Activated naive CD4-positive, alpha-beta T cell treated with anti-CD3 and anti-CD28 coated beads for 36 hours (primary cell): Measurements from ENCODE around the gene ANKRD33B. TPM values are rescaled to one million over a fixed set of nuclear protein-coding genes. Genes with fewer than 3 reads are reported as not detected.

Experiments used
- CTCF ChIA-PET: fragments of 350-600 bp; sonication (Branson Sonifier 250); formaldehyde crosslinking; loops from one replicate; lab custom pipeline; 2021; ENCODE audit warnings: antibody characterized with exemption; lab: Charles Lee
- DNase-seq: peaks from one replicate; pipeline ENCODE4 v3.0.0-alpha.2; 2020
- H3K27ac Mint-ChIP-seq: one replicate; pipeline ENCODE4 v1.8.0; 2021; ENCODE audit warnings: mild to moderate bottlenecking, mixed read lengths
- H3K27me3 Mint-ChIP-seq: one replicate; pipeline ENCODE4 v1.8.0; 2021; ENCODE audit warnings: low read depth, mixed read lengths
- H3K36me3 Mint-ChIP-seq: one replicate; pipeline ENCODE4 v1.8.0; 2021; ENCODE audit warnings: low read depth, mixed read lengths
- H3K4me1 Mint-ChIP-seq: one replicate; pipeline ENCODE4 v1.8.0; 2021; ENCODE audit warnings: low read depth, mixed read lengths
- H3K4me3 Mint-ChIP-seq: one replicate; pipeline ENCODE4 v1.8.0; 2021; ENCODE audit warnings: mild to moderate bottlenecking, moderate library complexity, mixed read lengths
- H3K9me3 Mint-ChIP-seq: one replicate; pipeline ENCODE4 v1.8.0; 2021; ENCODE audit warnings: mixed read lengths
- intact Hi-C: fragments of 100-400 bp; cut with micrococcal nuclease; formaldehyde crosslinking; loops from one replicate; pipeline ENCODE4 v1.15.1; 2023
- total RNA-seq, 2 experiments: library from RNA; stranded (reverse); gene quantifications; one replicate each; pipeline ENCODE4 v1.2.3, GENCODE V29; 2021

ANKRD33B gene
- total RNA-seq, 2 experiments from 2014 or later, result 1.9 to 2.5 TPM

DNA sequence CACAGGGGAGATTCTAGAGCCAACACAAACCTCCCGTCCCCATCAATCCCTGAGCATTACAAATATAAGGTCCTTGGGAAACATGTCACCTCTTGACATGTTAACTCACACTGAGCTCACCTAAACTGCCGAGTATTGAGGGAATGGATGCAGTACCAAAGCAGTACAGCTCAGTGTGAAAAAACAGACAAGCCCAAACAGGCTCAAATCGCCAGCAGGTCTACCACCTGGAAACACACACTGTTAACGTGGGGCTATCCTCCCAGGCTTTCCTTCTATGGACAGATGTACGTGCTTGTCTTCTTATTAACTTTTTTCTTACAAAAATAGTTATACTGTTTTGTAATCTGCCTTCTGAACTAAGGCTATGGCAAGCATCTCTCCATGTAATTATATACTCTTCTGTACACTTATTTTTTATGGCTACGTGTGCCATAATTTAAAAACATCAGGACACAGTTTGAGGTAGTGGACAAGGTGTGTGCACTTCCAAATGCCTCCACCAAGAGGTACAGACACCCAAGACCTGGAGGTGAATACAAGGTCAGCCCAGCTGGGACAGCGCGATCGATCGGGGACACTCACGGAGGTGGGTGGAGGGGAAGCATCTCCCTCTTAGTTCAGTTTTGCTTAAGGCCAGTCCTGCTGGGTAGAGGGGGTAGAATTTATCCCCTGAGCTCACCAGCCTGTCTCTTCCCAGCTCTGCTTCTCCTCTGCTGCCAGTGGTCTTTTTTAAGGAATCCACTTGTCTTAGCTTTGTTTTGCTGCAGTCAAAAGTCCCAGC is 120.6 kb downstream of the ANKRD33B start:
- Mint-ChIP-seq H3K4me1 (no peaks in the 10 kb centered on the region), H3K9me3 (no peaks in the 10 kb centered on the region), H3K27ac (no peak overlapping the region), H3K4me3 (no peak overlapping the region), H3K36me3 (peaks cover 38% of the 10 kb centered on the region), H3K27me3 (no peaks in the 10 kb centered on the region)
- DNase-seq, result no peak
- intact Hi-C loops, result no loop called here
- CTCF ChIA-PET, result no interaction called here

DNA sequence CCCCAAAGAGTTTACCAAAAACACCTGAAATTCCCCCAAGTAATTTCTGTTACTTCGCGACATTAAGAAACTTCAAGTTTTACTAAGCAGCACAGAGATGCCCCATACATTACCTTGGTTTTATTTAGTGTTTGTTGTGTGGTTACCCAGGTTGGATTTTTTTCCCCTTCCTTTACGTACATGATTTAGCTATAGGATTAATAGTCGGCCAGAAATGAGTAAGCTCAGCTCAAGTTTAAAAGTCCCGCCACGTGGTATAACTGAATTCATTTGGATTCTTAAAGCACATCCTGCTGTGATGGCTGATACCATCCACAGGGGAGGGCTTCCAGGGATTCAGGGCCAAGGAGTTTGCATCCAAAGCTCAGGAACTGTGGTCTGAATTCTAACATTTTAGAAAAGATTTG is 121.2 kb downstream of the ANKRD33B start:
- intact Hi-C loops, result no loop called here
- Mint-ChIP-seq H3K36me3 (peaks cover 32% of the 10 kb centered on the region), H3K27ac (no peak overlapping the region), H3K9me3 (no peaks in the 10 kb centered on the region), H3K4me1 (no peaks in the 10 kb centered on the region), H3K27me3 (no peaks in the 10 kb centered on the region), H3K4me3 (no peak overlapping the region)
- CTCF ChIA-PET, result no interaction called here
- DNase-seq, result no peak

DNA sequence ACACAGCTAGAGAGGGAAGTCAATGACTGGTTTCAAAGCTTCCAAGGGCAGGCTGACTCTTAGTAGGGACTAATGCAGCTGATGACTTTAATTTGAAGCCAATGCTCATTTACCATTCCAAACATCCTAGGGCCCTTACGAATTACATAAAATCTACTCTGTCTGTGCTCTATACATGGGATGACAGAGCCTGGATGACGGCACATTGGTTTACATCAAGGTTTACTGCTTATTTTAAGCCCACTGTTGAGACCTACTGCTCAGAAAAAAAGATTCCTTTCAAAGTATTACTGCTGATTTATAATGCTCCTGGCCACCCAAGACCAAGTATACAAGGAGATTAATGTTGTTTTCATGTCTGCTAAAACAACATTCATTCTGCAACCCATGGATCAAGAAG is 123.0 kb downstream of the ANKRD33B start:
- Mint-ChIP-seq H3K27ac (no peak overlapping the region), H3K9me3 (no peaks in the 10 kb centered on the region), H3K4me3 (no peak overlapping the region), H3K27me3 (no peaks in the 10 kb centered on the region), H3K36me3 (peaks cover 23% of the 10 kb centered on the region), H3K4me1 (no peaks in the 10 kb centered on the region)
- intact Hi-C loops, result no loop called here
- CTCF ChIA-PET, result interaction anchor here (0.9 kb wide), 1 partner anchor 16 kb away, joined by 3 read pairs; no protein-coding TSS in a partner anchor
- no peak for DNase-seq

DNA sequence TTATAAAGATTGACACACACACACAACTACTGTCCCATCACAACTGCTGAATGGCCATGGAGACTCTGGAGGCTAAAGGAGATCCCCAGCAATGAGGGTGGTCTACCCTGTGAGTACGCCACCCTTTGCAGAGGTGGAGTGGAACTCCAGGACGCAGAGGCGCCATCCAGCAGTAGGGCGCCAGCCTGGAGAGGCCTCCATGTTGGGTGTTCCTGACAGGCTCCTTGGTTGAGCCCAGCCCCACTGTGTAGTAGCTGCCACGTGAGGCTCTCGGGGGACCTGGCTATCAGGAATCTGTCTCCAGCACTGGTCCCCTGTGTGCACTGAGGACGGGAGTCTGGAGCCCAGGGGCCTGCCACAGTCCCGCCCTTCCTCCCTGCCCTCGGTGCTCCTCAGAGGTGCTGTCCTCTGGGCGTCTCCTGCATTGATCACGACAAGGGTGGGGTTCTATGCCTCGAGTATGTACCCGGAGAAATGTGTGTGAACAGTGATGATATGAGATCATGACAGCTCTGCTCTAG is 124.8 kb downstream of the ANKRD33B start:
- Mint-ChIP-seq H3K36me3 (peaks cover 12% of the 10 kb centered on the region), H3K27me3 (no peaks in the 10 kb centered on the region), H3K27ac (no peak overlapping the region), H3K4me3 (no peak overlapping the region), H3K4me1 (no peaks in the 10 kb centered on the region), H3K9me3 (no peaks in the 10 kb centered on the region)
- no peak for DNase-seq
- intact Hi-C loops, result no loop called here
- CTCF ChIA-PET, result interaction anchor here (0.6 to 2.8 kb wide), 3 partner anchors 61 to 235 kb away, joined by 3 to 13 read pairs (median 6); no protein-coding TSS in a partner anchor

DNA sequence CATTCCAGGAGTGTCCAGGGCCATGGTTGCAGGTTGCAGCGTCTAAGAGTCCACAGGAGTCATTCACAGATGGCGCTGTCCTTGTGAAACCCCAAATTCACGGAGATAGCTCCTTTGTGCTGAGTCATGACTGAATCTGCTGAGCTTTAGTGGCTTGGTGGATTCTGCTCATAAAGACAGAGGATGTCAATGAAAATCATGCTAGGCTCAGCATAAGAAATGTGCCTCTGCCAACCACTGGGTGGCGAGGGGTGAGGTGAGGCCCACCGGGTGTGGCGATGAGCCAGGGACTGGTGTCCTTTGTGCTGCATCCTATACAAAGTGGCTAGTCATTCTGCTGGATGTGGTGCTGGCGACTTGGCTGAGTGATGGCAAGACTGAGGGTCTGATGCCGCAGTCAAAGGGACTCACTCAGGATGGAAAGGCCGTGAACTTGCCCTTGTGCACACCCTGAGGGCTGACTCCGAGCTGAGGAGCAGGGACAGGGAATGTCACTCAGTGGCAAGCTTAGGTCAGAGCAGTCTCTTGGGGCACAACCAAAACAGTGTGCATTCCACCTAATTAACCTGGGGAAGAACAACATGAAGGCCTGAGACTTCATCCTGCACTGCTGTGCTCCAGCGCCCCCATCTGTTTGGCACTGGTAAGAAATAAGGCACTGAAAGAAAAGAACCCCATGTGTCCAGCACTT is 125.7 kb downstream of the ANKRD33B start:
- CTCF ChIA-PET, result interaction anchor here (0.6 to 2.8 kb wide), 3 partner anchors 62 to 236 kb away, joined by 3 to 13 read pairs (median 6); no protein-coding TSS in a partner anchor
- Mint-ChIP-seq H3K4me3 (no peak overlapping the region), H3K27ac (no peak overlapping the region), H3K9me3 (no peaks in the 10 kb centered on the region), H3K36me3 (peaks cover 12% of the 10 kb centered on the region), H3K4me1 (no peaks in the 10 kb centered on the region), H3K27me3 (no peaks in the 10 kb centered on the region)
- intact Hi-C loops, result loop anchor here (1.0 to 10.0 kb wide), 3 partner anchors 237 to 455 kb away; no protein-coding TSS in a partner anchor
- DNase-seq, result peak; percentile 57

DNA sequence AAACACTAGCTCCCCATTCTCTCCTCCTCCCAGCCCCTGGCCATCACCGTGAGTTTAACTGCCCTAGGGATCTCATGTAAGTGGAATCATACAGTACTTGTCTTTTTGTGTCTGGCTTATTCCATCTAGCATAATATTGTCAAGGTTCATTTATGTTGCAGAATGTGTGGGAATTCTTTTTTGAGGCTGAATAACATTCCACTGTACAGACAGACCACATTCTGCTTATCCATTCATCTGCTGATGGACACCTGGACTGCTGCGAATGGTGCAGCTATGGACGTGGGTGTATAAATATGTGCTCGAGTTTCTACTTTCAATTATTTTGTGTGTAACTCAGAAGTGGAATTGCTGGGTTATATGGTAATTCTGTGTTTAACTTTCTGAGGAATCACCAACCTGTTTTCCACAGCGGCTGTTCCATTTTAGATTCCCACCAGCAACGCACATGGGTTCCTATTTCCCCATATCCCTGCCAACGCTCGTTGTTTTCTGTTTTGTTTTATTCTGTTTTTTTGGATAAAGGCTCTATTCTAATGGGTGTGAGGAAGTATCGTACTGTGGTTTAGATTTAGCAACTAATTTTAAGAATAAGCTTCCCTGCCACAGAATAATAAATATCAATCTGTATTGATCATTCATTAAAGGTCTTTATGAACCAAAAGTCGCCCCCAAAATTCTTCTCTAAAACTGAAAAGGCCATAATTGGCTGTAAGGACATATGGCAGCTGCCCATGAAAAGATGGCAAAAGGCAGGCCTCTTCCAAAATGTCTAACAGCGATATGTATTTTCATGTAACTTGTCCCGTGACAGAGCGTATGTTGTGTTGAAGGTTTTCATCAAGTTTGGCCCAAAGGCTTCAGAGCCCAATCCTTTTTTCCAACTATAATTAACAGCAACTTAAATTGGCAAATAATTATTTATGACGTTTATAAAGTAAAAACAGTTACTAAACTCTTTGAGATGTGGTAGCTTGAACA is 126.9 kb downstream of the ANKRD33B start:
- no peaks in the 10 kb centered on the region for H3K9me3 Mint-ChIP-seq
- H3K27ac Mint-ChIP-seq, result no peak overlapping the region
- DNase-seq, result no peak
- CTCF ChIA-PET, result interaction anchor here (0.6 to 2.8 kb wide), 3 partner anchors 13 to 237 kb away, joined by 3 to 13 read pairs (median 6); no protein-coding TSS in a partner anchor
- no peak overlapping the region for H3K4me3 Mint-ChIP-seq
- intact Hi-C loops, result loop anchor here (1.0 to 10.0 kb wide), 3 partner anchors 238 to 454 kb away; no protein-coding TSS in a partner anchor
- H3K36me3 Mint-ChIP-seq, result peaks cover 8% of the 10 kb centered on the region
- no peaks in the 10 kb centered on the region for H3K27me3 Mint-ChIP-seq
- H3K4me1 Mint-ChIP-seq, result peaks cover 6% of the 10 kb centered on the region

DNA sequence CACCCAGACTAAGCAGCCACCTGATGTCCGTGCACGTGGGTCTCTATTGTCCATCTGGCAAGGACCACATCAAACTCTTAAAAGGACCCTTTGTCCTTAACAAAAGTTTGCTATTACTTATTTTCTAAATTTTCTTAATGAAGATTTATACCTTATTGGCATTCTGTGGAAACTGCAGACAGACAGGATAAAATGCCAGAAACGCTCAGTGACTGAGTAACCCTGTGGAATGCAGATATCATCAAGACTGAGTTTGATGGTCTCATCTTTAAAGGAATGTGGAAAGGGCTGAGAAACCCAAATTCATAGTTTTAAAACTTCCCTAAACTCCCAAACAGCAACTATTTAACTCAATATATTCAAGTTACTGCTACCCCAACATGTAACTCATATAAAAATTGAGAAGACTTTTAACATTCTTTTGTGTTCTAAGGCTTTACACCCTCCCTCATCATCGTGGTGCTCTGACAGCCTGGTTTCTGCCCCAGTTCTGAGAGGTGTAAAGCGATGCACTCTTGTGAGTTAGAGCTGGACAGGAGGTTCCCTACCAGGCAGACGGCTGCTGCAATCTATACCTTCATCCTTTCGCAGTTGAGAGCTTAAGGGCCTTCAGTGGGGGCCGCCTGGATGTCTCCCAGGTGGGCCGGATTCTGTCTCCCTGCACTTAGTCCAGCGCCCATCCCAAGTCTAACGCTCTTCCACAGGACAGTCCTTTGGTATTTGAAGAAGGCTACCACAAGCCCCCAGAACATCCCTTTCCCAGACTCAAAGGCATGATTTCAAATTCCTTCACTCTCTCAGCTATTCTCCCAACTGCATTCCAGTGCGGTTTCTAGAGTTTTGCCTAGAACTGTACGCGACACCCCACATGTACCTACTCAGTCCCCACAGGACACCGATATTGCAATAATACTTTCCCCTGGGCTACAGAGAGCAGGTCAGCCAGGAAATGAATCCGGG is 128.2 kb downstream of the ANKRD33B start:
- Mint-ChIP-seq H3K27me3 (no peaks in the 10 kb centered on the region), H3K36me3 (peaks cover 8% of the 10 kb centered on the region), H3K4me3 (no peak overlapping the region), H3K9me3 (no peaks in the 10 kb centered on the region), H3K4me1 (peaks cover 19% of the 10 kb centered on the region), H3K27ac (no peak overlapping the region)
- intact Hi-C loops, result loop anchor here (10.0 kb wide), 1 partner anchor 453 kb away; no protein-coding TSS in a partner anchor
- no peak for DNase-seq
- CTCF ChIA-PET, result interaction anchor here (0.6 kb wide), 1 partner anchor 257 kb away, joined by 3 read pairs; no protein-coding TSS in a partner anchor

DNA sequence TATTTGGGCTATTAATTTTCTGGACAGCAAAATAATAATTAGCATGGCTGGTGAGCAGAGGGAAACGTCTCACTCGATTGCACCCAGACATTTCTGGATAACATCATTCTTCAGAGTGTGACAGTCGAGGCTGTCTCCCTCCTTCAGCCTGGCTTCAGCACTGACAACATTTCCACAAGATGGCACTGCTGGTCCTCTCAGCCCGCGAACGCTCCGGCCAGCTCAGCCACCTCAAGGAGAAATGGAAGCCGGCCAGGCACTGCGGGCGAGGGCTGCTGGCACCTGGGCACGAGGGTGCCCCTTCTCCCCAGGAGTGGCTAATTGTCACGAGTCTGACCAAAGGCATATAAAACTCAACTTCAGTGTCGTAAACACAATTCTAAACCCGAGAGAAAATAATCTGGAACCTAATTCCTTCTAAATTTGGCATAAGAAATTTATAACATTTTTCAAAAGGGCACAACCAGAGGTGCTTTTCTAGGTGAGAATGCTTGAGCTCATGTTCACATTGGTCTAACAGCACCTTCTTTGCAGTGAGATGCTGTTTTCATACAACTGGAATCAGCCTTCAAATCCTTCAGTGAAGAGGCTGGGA is 131.3 kb downstream of the ANKRD33B start:
- H3K27ac Mint-ChIP-seq, result no peak overlapping the region
- H3K4me3 Mint-ChIP-seq, result no peak overlapping the region
- no peaks in the 10 kb centered on the region for H3K36me3 Mint-ChIP-seq
- CTCF ChIA-PET, result interaction anchor here (1.2 kb wide), 1 partner anchor 78 kb away, joined by 3 read pairs; no protein-coding TSS in a partner anchor
- H3K9me3 Mint-ChIP-seq, result no peaks in the 10 kb centered on the region
- intact Hi-C loops, result loop anchor here (1.0 to 10.0 kb wide), 5 partner anchors 162 to 797 kb away; no protein-coding TSS in a partner anchor
- H3K4me1 Mint-ChIP-seq, result peaks cover 39% of the 10 kb centered on the region
- no peaks in the 10 kb centered on the region for H3K27me3 Mint-ChIP-seq
- DNase-seq, result peak; percentile 56

DNA sequence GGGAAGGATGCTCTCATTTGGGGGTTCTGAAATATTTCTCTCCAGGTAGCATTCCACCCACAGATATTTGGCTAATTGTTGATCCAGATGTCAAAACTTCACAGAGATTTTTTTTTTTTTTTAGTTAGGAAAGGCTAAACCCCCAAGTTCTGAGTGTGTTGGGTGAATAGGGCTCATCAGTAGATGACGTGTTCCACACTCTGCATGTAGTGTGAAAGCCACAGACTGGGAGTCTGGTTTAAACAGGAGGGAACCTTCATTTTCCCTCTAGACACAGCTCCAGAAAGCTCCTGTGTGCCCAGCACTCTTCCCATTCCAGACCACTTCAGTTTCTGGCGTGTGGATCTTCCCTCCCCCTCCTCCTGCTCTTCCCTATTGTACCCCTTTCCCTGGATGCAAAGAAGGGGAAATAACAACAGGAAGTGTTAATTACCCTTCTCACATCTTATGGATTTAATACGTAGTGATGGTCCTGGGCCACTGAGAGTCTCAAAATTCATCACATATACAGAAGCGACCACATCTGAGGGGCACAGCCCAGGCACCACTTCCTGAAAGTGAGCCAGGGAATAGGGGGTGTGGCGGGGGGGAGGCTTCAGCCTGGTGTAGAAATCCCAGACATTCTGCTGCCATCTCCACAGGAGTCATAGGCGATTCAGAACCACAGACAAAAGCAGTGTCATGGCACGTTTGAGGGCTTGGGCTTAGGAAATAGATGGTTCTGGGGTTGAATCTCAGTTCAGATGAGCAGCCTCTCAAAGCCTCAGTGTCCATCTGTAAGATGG is 132.1 kb downstream of the ANKRD33B start:
- CTCF ChIA-PET, result interaction anchor here (1.2 kb wide), 1 partner anchor 77 kb away, joined by 3 read pairs; no protein-coding TSS in a partner anchor
- peaks cover 42% of the 10 kb centered on the region for H3K4me1 Mint-ChIP-seq
- DNase-seq, result peak; percentile 8
- intact Hi-C loops, result loop anchor here (1.0 to 10.0 kb wide), 5 partner anchors 161 to 796 kb away; no protein-coding TSS in a partner anchor
- no peak overlapping the region for H3K4me3 Mint-ChIP-seq
- H3K27me3 Mint-ChIP-seq, result no peaks in the 10 kb centered on the region
- H3K27ac Mint-ChIP-seq, result no peak overlapping the region
- H3K36me3 Mint-ChIP-seq, result no peaks in the 10 kb centered on the region
- no peaks in the 10 kb centered on the region for H3K9me3 Mint-ChIP-seq
